Mesenchymal stem cell (in vitro differentiated cells and primary cell): Measurements from ENCODE around the gene HPS1.

Experiments
- DNase-seq: peaks from one replicate; pipeline ENCODE4 v3.0.0-alpha.2; 2013
- H2AFZ ChIP-seq: one replicate; pipeline ENCODE4 v1.6.1; 2013; ENCODE audit warnings: low read depth, mild to moderate bottlenecking, control low read depth, inconsistent platforms, low read length, moderate library complexity
- H2AK5ac ChIP-seq: 2 replicates; pipeline ENCODE4 v1.6.1; 2013; ENCODE audit warnings: low read length, moderate library complexity, mild to moderate bottlenecking, inconsistent platforms; ENCODE audit not compliant: severe bottlenecking
- H2BK120ac ChIP-seq: one replicate; pipeline ENCODE4 v1.6.1; 2013; ENCODE audit warnings: low read depth, mild to moderate bottlenecking, inconsistent platforms, low read length, moderate library complexity
- H2BK12ac ChIP-seq, 2 experiments: one replicate each; pipeline ENCODE4 v1.6.1; 2013; ENCODE audit warnings: inconsistent platforms in 2 of 2, low read length in 2 of 2, mild to moderate bottlenecking in 2 of 2, moderate library complexity in 2 of 2, control low read depth in 1 of 2
- H2BK15ac ChIP-seq: one replicate; pipeline ENCODE4 v1.6.1; 2013; ENCODE audit warnings: mild to moderate bottlenecking, low read depth, inconsistent platforms; ENCODE audit not compliant: poor library complexity, severe bottlenecking
- H2BK5ac ChIP-seq: 2 replicates; pipeline ENCODE4 v1.6.1; 2013; ENCODE audit warnings: low read depth, mild to moderate bottlenecking, low read length, control low read depth, inconsistent platforms; ENCODE audit not compliant: poor library complexity, severe bottlenecking
- H3K14ac ChIP-seq, 2 experiments: one replicate each; pipeline ENCODE4 v1.6.1; 2013; ENCODE audit warnings: inconsistent platforms in 2 of 2, low read length in 2 of 2, control low read depth in 1 of 2, mild to moderate bottlenecking in 1 of 2, moderate library complexity in 1 of 2
- H3K18ac ChIP-seq, 2 experiments: one replicate each; pipeline ENCODE4 v1.6.1; 2013; ENCODE audit warnings: inconsistent platforms in 2 of 2, low read length in 2 of 2, control low read depth in 1 of 2, low read depth in 1 of 2, mild to moderate bottlenecking in 1 of 2
- H3K23ac ChIP-seq, 2 experiments: one replicate each; pipeline ENCODE4 v1.6.1; 2013; ENCODE audit warnings: inconsistent platforms in 2 of 2, low read length in 2 of 2, mild to moderate bottlenecking in 2 of 2, moderate library complexity in 2 of 2, control low read depth in 1 of 2
- H3K27ac ChIP-seq: 2 replicates; pipeline ENCODE4 v1.5.1; 2013; ENCODE audit warnings: mild to moderate bottlenecking, moderate library complexity, low read length, control low read depth, inconsistent platforms; ENCODE audit not compliant: poor library complexity, severe bottlenecking
- H3K27me3 ChIP-seq, 2 experiments: 2 replicates each; pipeline versions ENCODE4 v1.6.1 to v1.7.0; 2013; ENCODE audit warnings: low read length in 2 of 2, mild to moderate bottlenecking in 2 of 2, moderate library complexity in 2 of 2, control low read depth in 1 of 2, inconsistent platforms in 1 of 2; ENCODE audit not compliant: control insufficient read depth in 1 of 2, insufficient read depth in 1 of 2
- H3K36me3 ChIP-seq, 2 experiments: 2 replicates each; pipeline versions ENCODE4 v1.6.1 to v1.7.0; 2013; ENCODE audit warnings: low read length in 2 of 2, control low read depth in 1 of 2, inconsistent platforms in 1 of 2, low read depth in 1 of 2, mild to moderate bottlenecking in 1 of 2; ENCODE audit not compliant: insufficient read depth in 2 of 2, control insufficient read depth in 1 of 2
- H3K4ac ChIP-seq, 2 experiments: one replicate each; pipeline ENCODE4 v1.6.1; 2013; ENCODE audit warnings: inconsistent platforms in 2 of 2, low read length in 2 of 2, mild to moderate bottlenecking in 2 of 2, moderate library complexity in 2 of 2, control low read depth in 1 of 2, low read depth in 1 of 2
- H3K4me1 ChIP-seq: 2 replicates; pipeline ENCODE4 v1.6.1; 2013; ENCODE audit warnings: low read depth, low read length, control low read depth; ENCODE audit not compliant: control insufficient read depth, insufficient read depth
- H3K4me2 ChIP-seq: 2 replicates; pipeline ENCODE4 v1.6.1; 2013; ENCODE audit warnings: low read length, mild to moderate bottlenecking, inconsistent platforms; ENCODE audit not compliant: poor library complexity, severe bottlenecking
- H3K4me3 ChIP-seq, 2 experiments: 2 replicates each; pipeline versions ENCODE4 v1.5.1 to v1.7.0; 2013; ENCODE audit warnings: low read length in 2 of 2, mild to moderate bottlenecking in 2 of 2, control low read depth in 1 of 2, low read depth in 1 of 2; ENCODE audit not compliant: insufficient read depth in 1 of 2
- H3K79me1 ChIP-seq: replicated peaks from 2 replicates; pipeline ENCODE4 v1.6.1; 2013; ENCODE audit warnings: mild to moderate bottlenecking, control low read depth, low read length, inconsistent platforms; ENCODE audit not compliant: poor library complexity, severe bottlenecking
- H3K9ac ChIP-seq: 2 replicates; pipeline ENCODE4 v1.7.0; 2013; ENCODE audit warnings: mild to moderate bottlenecking, low read length, moderate library complexity
- H3K9me3 ChIP-seq: 2 replicates; pipeline ENCODE4 v1.7.0; 2013; ENCODE audit warnings: mild to moderate bottlenecking, low read length; ENCODE audit not compliant: control insufficient read depth
- H4K8ac ChIP-seq: one replicate; pipeline ENCODE4 v1.6.1; 2013; ENCODE audit warnings: inconsistent platforms, mild to moderate bottlenecking, low read length, moderate library complexity
- H4K91ac ChIP-seq: one replicate; pipeline ENCODE4 v1.6.1; 2013; ENCODE audit warnings: mild to moderate bottlenecking, low read length, inconsistent platforms
- WGBS: methylation state at CpG from one replicate; pipeline ENCODE4 v1.1.7; 2013; ENCODE audit warnings: mixed read lengths; 5-methylcytosine and 5-hydroxymethylcytosine counted together

HPS1 gene

GRCh38 chr10:98460837-98461499 lies 14.2 kb upstream of the HPS1 start:
- no peaks in the 10 kb centered on the region for H3K79me1 ChIP-seq

GRCh38 chr10:98458809-98459784 lies 12.4 kb upstream of the HPS1 start:
- Histone ChIP-seq H2BK5ac (no peak overlapping the region), H3K9me3 (no peaks in the 10 kb centered on the region), H2BK12ac (peak overlapping the region in 1 of 2 experiments; percentile 70), H3K4me3 (no peak overlapping the region), H2BK120ac (no peak overlapping the region), H3K18ac (no peak overlapping the region), H3K27me3 (no peaks in the 10 kb centered on the region), H3K9ac (no peak overlapping the region), H3K23ac (no peak overlapping the region), H4K8ac (no peak overlapping the region), H3K27ac (no peak overlapping the region), H4K91ac (no peak overlapping the region), H2AK5ac (peak overlapping the region; percentile 50), H3K4ac (no peak overlapping the region), H3K14ac (peak overlapping the region in 1 of 2 experiments; percentile 7), H3K4me1 (peaks cover 6% of the 10 kb centered on the region), H3K4me2 (no peak overlapping the region), H2BK15ac (no peak overlapping the region), H2AFZ (no peak overlapping the region), H3K36me3 (no peaks in the 10 kb centered on the region), H3K79me1 (no peaks in the 10 kb centered on the region)
- WGBS: 92% methylated on average over 10 of the region's 15 CpGs
- no peak for DNase-seq

More at GRCh38 chr10:98460837-98461499, 14.2 kb upstream of the HPS1 start:
- peaks cover 6% of the 10 kb centered on the region for H3K4me1 ChIP-seq
- H3K9ac ChIP-seq: no peak overlapping the region
- H3K4ac ChIP-seq: no peak overlapping the region
- peak overlapping the region; percentile 90 for H2BK120ac ChIP-seq
- 35% methylated on average over 3 of the region's 3 CpGs for WGBS
- peak overlapping the region; percentile 82 for H3K27ac ChIP-seq
- no peaks in the 10 kb centered on the region for H3K27me3 ChIP-seq
- H2BK15ac ChIP-seq: no peak overlapping the region
- peak overlapping the region; percentile 59 for H4K8ac ChIP-seq
- peak overlapping the region; percentile 90 for H2AK5ac ChIP-seq
- no peak overlapping the region for H3K4me2 ChIP-seq
- no peak overlapping the region for H3K23ac ChIP-seq
- peak overlapping the region; percentile 76 for H4K91ac ChIP-seq
- H2BK12ac ChIP-seq: peak overlapping the region; percentile 16 to 72
- peak overlapping the region in 1 of 2 experiments; percentile 69 for H3K18ac ChIP-seq
- H3K9me3 ChIP-seq: no peaks in the 10 kb centered on the region
- DNase-seq: peak; percentile 95
- H3K36me3 ChIP-seq: no peaks in the 10 kb centered on the region
- H2BK5ac ChIP-seq: peak overlapping the region; percentile 48
- H3K4me3 ChIP-seq: no peak overlapping the region
- no peak overlapping the region for H2AFZ ChIP-seq
- no peak overlapping the region for H3K14ac ChIP-seq

GRCh38 chr10:98457721-98458120 lies 11.0 kb upstream of the HPS1 start:
- Histone ChIP-seq H4K91ac (peak overlapping the region; percentile 83), H3K79me1 (no peaks in the 10 kb centered on the region), H3K9me3 (no peaks in the 10 kb centered on the region), H2BK12ac (peak overlapping the region in 1 of 2 experiments; percentile 59), H3K18ac (peak overlapping the region in 1 of 2 experiments; percentile 11), H3K23ac (no peak overlapping the region), H3K36me3 (no peaks in the 10 kb centered on the region), H3K9ac (no peak overlapping the region), H3K4ac (no peak overlapping the region), H2AFZ (no peak overlapping the region), H3K27me3 (no peaks in the 10 kb centered on the region), H3K4me3 (no peak overlapping the region), H3K14ac (no peak overlapping the region), H2AK5ac (peak overlapping the region; percentile 57), H2BK5ac (no peak overlapping the region), H3K4me2 (no peak overlapping the region), H2BK120ac (no peak overlapping the region), H3K4me1 (peaks cover 6% of the 10 kb centered on the region), H3K27ac (no peak overlapping the region), H2BK15ac (no peak overlapping the region), H4K8ac (no peak overlapping the region)
- DNase-seq: no peak
- WGBS: 77% methylated on average over 8 of the region's 8 CpGs
